HCT116 (cell line): Measurements from ENCODE around the gene KLHL2. TPM values are rescaled to one million over a fixed set of nuclear protein-coding genes. Genes with fewer than 3 reads are reported as not detected.

Source experiments
- ATAC-seq: fragments of 200-7000 bp; cut with Tn5 transposase; 2 replicates; pipeline ENCODE4 v1.9.1; 2020; ENCODE audit warnings: mild to moderate bottlenecking, moderate library complexity
- BruUV-seq: library from RNA; stranded (reverse); fragments of 400-500 nt; replicated peaks from 2 replicates; lab custom pipeline; 2021; lab: Mats Ljungman, UMichigan
- CTCF ChIA-PET: fragments of 300-600 bp; sonication (Branson Sonifier 250); formaldehyde crosslinking; loops from one replicate; lab custom pipeline; 2021; ENCODE audit warnings: antibody characterized with exemption; lab: Charles Lee
- POLR2A ChIA-PET: fragments of 300-600, 350-600 bp; sonication (Branson Sonifier 250); formaldehyde crosslinking; loops from one replicate; lab custom pipeline; 2021; ENCODE audit warnings: antibody characterized with exemption; lab: Charles Lee
- RAD21 ChIA-PET, 2 experiments: fragments of 300-600 bp; sonication (Branson Sonifier 250); formaldehyde crosslinking; loops; one replicate each; lab custom pipeline; 2023; ENCODE audit warnings: low total read pairs in 2 of 2; ENCODE audit not compliant: uncharacterized antibody in 2 of 2, unreplicated experiment in 2 of 2, low non-redundant PET in 1 of 2; lab: Charles Lee
- DNase-seq: peaks from one replicate; pipeline ENCODE4 v3.0.0-alpha.2; 2010; ENCODE audit warnings: low read depth, low spot score
- H2AFZ ChIP-seq: fragments of 200-600 bp; shearing (Covaris generic), sonication (generic); 2 replicates; pipeline ENCODE4 v1.6.1; 2017; ENCODE audit warnings: low read depth, mixed run types, mixed read lengths, antibody characterized with exemption, low read length; ENCODE audit not compliant: poor library complexity, severe bottlenecking
- H3K27ac ChIP-seq: 2 replicates; pipeline ENCODE4 v1.5.1; 2012; ENCODE audit warnings: low read depth, low read length
- H3K27me3 ChIP-seq: fragments of 200-600 bp; sonication (generic); 2 replicates; pipeline ENCODE4 v1.6.1; 2016; ENCODE audit warnings: mixed run types, low read length, mixed read lengths; ENCODE audit not compliant: insufficient read depth
- H3K36me3 ChIP-seq, 2 experiments: fragments of 200-500 bp in 1 of 2; fragments of 200-600 bp in 1 of 2; sonication (Bioruptor generic) in 1 of 2; sonication (generic) in 1 of 2; 2 replicates each; pipeline versions ENCODE4 v1.5.1 to v1.6.1; 2014 to 2016; ENCODE audit warnings: low read length in 2 of 2, inconsistent platforms in 1 of 2, mixed read lengths in 1 of 2, mixed run types in 1 of 2; ENCODE audit not compliant: insufficient read depth in 2 of 2, control insufficient read depth in 1 of 2
- H3K4me1 ChIP-seq, 2 experiments: fragments of 200-600 bp in 1 of 2; sonication (generic) in 1 of 2; 2 replicates each; pipeline versions ENCODE4 v1.5.1 to v1.6.1; 2012 to 2017; ENCODE audit warnings: low read length in 2 of 2, inconsistent platforms in 1 of 2, mild to moderate bottlenecking in 1 of 2, mixed read lengths in 1 of 2, mixed run types in 1 of 2, moderate library complexity in 1 of 2; ENCODE audit not compliant: insufficient read depth in 2 of 2, control insufficient read depth in 1 of 2
- H3K4me2 ChIP-seq: fragments of 200-600 bp; sonication (generic); 2 replicates; pipeline ENCODE4 v1.6.1; 2017; ENCODE audit warnings: mixed run types, low read length, mixed read lengths
- H3K4me3 ChIP-seq, 2 experiments: fragments of 200-600 bp in 1 of 2; sonication (generic) in 1 of 2; replicated peaks in 1 of 2; 2 replicates each; pipeline ENCODE4 v1.5.1; 2011 to 2016; ENCODE audit warnings: low read length in 2 of 2, control low read depth in 1 of 2, low read depth in 1 of 2, mild to moderate bottlenecking in 1 of 2, mixed read lengths in 1 of 2, mixed run types in 1 of 2
- H3K79me2 ChIP-seq: fragments of 200-600 bp; sonication (generic); 2 replicates; pipeline ENCODE4 v1.6.1; 2017; ENCODE audit warnings: mild to moderate bottlenecking, mixed run types, low read length, moderate library complexity, mixed read lengths; ENCODE audit not compliant: insufficient read depth
- H3K9ac ChIP-seq: fragments of 200-600 bp; sonication (generic); 2 replicates; pipeline ENCODE4 v1.6.1; 2016; ENCODE audit warnings: low read length, mixed read lengths
- H3K9me2 ChIP-seq: fragments of 200-600 bp; sonication (generic), shearing (Covaris generic); 2 replicates; pipeline ENCODE4 v1.6.1; 2017; ENCODE audit warnings: mixed run types, mild to moderate bottlenecking, moderate library complexity; ENCODE audit not compliant: insufficient read depth
- H3K9me3 ChIP-seq, 2 experiments: fragments of 200-500 bp in 1 of 2; fragments of 200-600 bp in 1 of 2; sonication (Bioruptor generic) in 1 of 2; sonication (generic) in 1 of 2; 2 replicates each; pipeline ENCODE4 v1.6.1; 2014 to 2017; ENCODE audit warnings: low read length in 2 of 2, mixed read lengths in 2 of 2, inconsistent platforms in 1 of 2, low read depth in 1 of 2, mild to moderate bottlenecking in 1 of 2, mixed run types in 1 of 2, moderate library complexity in 1 of 2; ENCODE audit not compliant: control insufficient read depth in 1 of 2, insufficient read depth in 1 of 2
- H4K20me1 ChIP-seq: fragments of 200-600 bp; sonication (generic), shearing (Covaris generic); 2 replicates; pipeline ENCODE4 v1.6.1; 2017; ENCODE audit warnings: mixed run types, mild to moderate bottlenecking, moderate library complexity; ENCODE audit not compliant: insufficient read depth
- EGR1 ChIP-seq: IDR thresholded peaks from 2 replicates; pipeline ENCODE4 v1.6.1; 2012; ENCODE audit warnings: low read depth
- JUND ChIP-seq: IDR thresholded peaks from 2 replicates; pipeline ENCODE4 v1.6.1; 2012
- MAX ChIP-seq: IDR thresholded peaks from 2 replicates; pipeline ENCODE4 v1.6.1; 2012
- RAD21 ChIP-seq: IDR thresholded peaks from 2 replicates; pipeline ENCODE4 v1.6.1; 2012; ENCODE audit warnings: low read depth, mild to moderate bottlenecking
- SRF ChIP-seq: IDR thresholded peaks from 2 replicates; pipeline ENCODE4 v1.6.1; 2012; ENCODE audit warnings: low read depth
- TCF7L2 ChIP-seq: IDR thresholded peaks from 2 replicates; pipeline ENCODE4 v1.7.0; 2011; ENCODE audit warnings: borderline replicate concordance, inconsistent platforms; ENCODE audit not compliant: insufficient read depth, insufficient read length; ENCODE audit errors: extremely low read depth
- ZBTB33 ChIP-seq: IDR thresholded peaks from 2 replicates; pipeline ENCODE4 v1.6.1; 2011; ENCODE audit warnings: mild to moderate bottlenecking, low read length, moderate library complexity; ENCODE audit not compliant: insufficient replicate concordance; ENCODE audit errors: extremely low read depth
- ZFX ChIP-seq: fragments of 450-650 bp; IDR thresholded peaks from 2 replicates; pipeline ENCODE4 v1.6.1; 2017
- intact Hi-C: fragments of 100-400 bp; cut with micrococcal nuclease; formaldehyde crosslinking; loops from 2 replicates; pipeline ENCODE4 v1.10.0; 2022
- total RNA-seq: library from RNA; stranded (reverse); gene quantifications from one replicate; pipeline ENCODE4 v1.2.1, GENCODE V29; 2021; ENCODE audit not compliant: unreplicated experiment
- TF ChIP-seq, protein P1 (sequence below), 3 experiments: fragments of 200-600 bp in 1 of 3; sonication (generic) in 1 of 3; IDR thresholded peaks in 2 of 3; conservative IDR thresholded peaks in 1 of 3; 2 replicates each; pipeline ENCODE4 v1.5.1; 2012 to 2017; ENCODE audit warnings: low read depth in 2 of 3, low read length in 2 of 3, antibody characterized with exemption in 1 of 3, borderline replicate concordance in 1 of 3, control low read depth in 1 of 3, mild to moderate bottlenecking in 1 of 3, mixed read lengths in 1 of 3, mixed run types in 1 of 3, moderate library complexity in 1 of 3; ENCODE audit not compliant: insufficient read depth in 1 of 3

Gene KLHL2
- total RNA-seq, 1 experiment from 2014 or later, result 24.6 TPM

DNA sequence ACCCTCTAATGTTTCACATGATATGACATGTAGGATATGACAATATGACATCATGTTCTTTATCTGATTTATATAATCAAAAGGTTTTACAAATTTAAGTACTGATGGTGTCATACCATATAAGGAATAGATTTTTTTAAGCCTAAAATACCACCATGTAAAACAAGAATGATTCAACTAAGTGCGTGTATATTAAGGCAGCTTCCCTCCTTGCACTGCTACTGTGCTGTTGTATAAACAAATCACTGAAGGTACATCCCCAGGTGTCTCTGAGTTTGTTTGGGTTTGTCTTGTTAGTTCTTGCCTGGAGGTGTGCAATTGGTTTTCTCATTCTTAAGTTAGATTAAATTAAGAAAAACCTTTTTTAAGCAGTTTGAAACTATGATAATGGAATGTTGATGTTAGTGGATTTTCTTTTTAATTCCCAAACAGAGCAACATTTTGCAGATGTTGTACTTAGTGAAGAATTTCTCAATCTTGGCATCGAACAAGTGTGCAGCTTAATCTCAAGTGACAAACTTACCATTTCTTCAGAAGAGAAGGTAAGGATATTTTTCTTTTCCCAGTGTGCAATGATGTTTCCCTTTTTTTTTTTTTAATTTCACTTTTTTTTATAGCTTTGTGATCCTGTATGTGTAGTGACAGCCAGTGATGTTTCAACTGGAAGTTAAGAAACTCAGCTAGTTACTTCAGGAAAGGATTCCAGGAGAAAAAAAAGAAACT, 86.7 kb downstream of the KLHL2 start:
- H3K9me2 ChIP-seq, result no peaks in the 10 kb centered on the region
- ChIA-PET RAD21 (no interaction called here), CTCF (no interaction called here), POLR2A (no interaction called here)
- no peaks in the 10 kb centered on the region; the same call in 1 of the 2 replicates for H3K79me2 ChIP-seq
- ATAC-seq, result no peak
- no TSS peak for BruUV-seq
- H3K27me3 ChIP-seq, result no peaks in the 10 kb centered on the region
- H3K4me1 ChIP-seq, result no peaks in the 10 kb centered on the region
- no peak overlapping the region for H3K27ac ChIP-seq
- no peak overlapping the region for H3K9ac ChIP-seq
- H3K4me3 ChIP-seq, result no peak overlapping the region
- peaks cover 0 to 9% of the 10 kb centered on the region in 2 experiments; a peak in 1 of 4 replicates for H3K36me3 ChIP-seq
- no peaks in the 10 kb centered on the region for H4K20me1 ChIP-seq
- DNase-seq, result no peak
- H3K4me2 ChIP-seq, result no peak overlapping the region
- intact Hi-C loops, result no loop called here
- H2AFZ ChIP-seq, result no peak overlapping the region
- TF ChIP-seq MAX (no peak), SRF (no peak), RAD21 (no peak), ZBTB33 (no peak), TCF7L2 (no peak), EGR1 (no peak), ZFX (no peak), JUND (no peak)
- TF ChIP-seq, protein P1, sequence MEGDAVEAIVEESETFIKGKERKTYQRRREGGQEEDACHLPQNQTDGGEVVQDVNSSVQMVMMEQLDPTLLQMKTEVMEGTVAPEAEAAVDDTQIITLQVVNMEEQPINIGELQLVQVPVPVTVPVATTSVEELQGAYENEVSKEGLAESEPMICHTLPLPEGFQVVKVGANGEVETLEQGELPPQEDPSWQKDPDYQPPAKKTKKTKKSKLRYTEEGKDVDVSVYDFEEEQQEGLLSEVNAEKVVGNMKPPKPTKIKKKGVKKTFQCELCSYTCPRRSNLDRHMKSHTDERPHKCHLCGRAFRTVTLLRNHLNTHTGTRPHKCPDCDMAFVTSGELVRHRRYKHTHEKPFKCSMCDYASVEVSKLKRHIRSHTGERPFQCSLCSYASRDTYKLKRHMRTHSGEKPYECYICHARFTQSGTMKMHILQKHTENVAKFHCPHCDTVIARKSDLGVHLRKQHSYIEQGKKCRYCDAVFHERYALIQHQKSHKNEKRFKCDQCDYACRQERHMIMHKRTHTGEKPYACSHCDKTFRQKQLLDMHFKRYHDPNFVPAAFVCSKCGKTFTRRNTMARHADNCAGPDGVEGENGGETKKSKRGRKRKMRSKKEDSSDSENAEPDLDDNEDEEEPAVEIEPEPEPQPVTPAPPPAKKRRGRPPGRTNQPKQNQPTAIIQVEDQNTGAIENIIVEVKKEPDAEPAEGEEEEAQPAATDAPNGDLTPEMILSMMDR (IDR thresholded peaks at IDR 0.05 in 2 of 3, conservative IDR thresholded peaks at IDR 0.05 in 1 of 3; ENCODE audit: borderline replicate concordance in 1 of 3, insufficient read depth in 1 of 3, low read depth in 2 of 3, low read length in 2 of 3), result no peak
- no peaks in the 10 kb centered on the region for H3K9me3 ChIP-seq
